Caco-2 (cell line): Measurements from ENCODE around the gene CENPV. TPM values are rescaled to one million over a fixed set of nuclear protein-coding genes. Genes with fewer than 3 reads are reported as not detected.

Experiments
- BruUV-seq: library from RNA; stranded (reverse); fragments of 400-500 nt; replicated peaks from 2 replicates; lab custom pipeline; 2021; lab: Mats Ljungman, UMichigan
- CTCF ChIA-PET: fragments of 300-600 bp; sonication (Branson Sonifier 250); formaldehyde crosslinking; loops from one replicate; lab custom pipeline; 2022; ENCODE audit warnings: antibody characterized with exemption; lab: Charles Lee
- POLR2A ChIA-PET: fragments of 300-600 bp; sonication (Branson Sonifier 250); formaldehyde crosslinking; loops from one replicate; lab custom pipeline; 2022; ENCODE audit warnings: antibody characterized with exemption; lab: Charles Lee
- DNase-seq, 2 experiments: peaks; one replicate each; pipeline versions ENCODE4 v3.0.0 to v3.0.0-alpha.2; 2020 to 2022
- H3K27me3 ChIP-seq: replicated peaks from 2 replicates; pipeline ENCODE4 v1.6.0; 2011; ENCODE audit warnings: low read length; ENCODE audit not compliant: control insufficient read depth, insufficient read depth
- H3K36me3 ChIP-seq: 2 replicates; pipeline ENCODE4 v1.5.1; 2011; ENCODE audit warnings: low read length; ENCODE audit not compliant: control insufficient read depth, insufficient read depth
- H3K4me1 ChIP-seq: fragments of 250-450 bp; sonication (Bioruptor Pico); 2 replicates; pipeline ENCODE4 v1.5.1; 2020; ENCODE audit warnings: mild to moderate bottlenecking
- H3K4me3 ChIP-seq: 2 replicates; pipeline ENCODE4 v1.5.1; 2011; ENCODE audit warnings: low read depth, mild to moderate bottlenecking, control low read depth, low read length
- H3K9me3 ChIP-seq: fragments of 250-450 bp; sonication (Bioruptor Pico); 2 replicates; pipeline ENCODE4 v1.5.1; 2020; ENCODE audit warnings: mild to moderate bottlenecking, moderate library complexity
- H3K27ac Mint-ChIP-seq: one replicate; pipeline ENCODE4 v1.8.0; 2022; ENCODE audit warnings: mixed read lengths; ENCODE audit not compliant: unreplicated experiment
- H3K27me3 Mint-ChIP-seq: one replicate; pipeline ENCODE4 v1.8.0; 2022; ENCODE audit warnings: mixed read lengths; ENCODE audit not compliant: insufficient read depth, unreplicated experiment
- H3K36me3 Mint-ChIP-seq: one replicate; pipeline ENCODE4 v1.8.0; 2022; ENCODE audit warnings: mild to moderate bottlenecking, mixed read lengths; ENCODE audit not compliant: insufficient read depth, unreplicated experiment
- H3K4me1 Mint-ChIP-seq: one replicate; pipeline ENCODE4 v1.8.0; 2022; ENCODE audit warnings: low read depth, mixed read lengths; ENCODE audit not compliant: unreplicated experiment
- H3K4me3 Mint-ChIP-seq: one replicate; pipeline ENCODE4 v1.8.0; 2022; ENCODE audit warnings: mild to moderate bottlenecking, moderate library complexity, mixed read lengths; ENCODE audit not compliant: unreplicated experiment
- H3K9me3 Mint-ChIP-seq: one replicate; pipeline ENCODE4 v1.8.0; 2022; ENCODE audit warnings: mixed read lengths; ENCODE audit not compliant: unreplicated experiment
- CTCF ChIP-seq, 2 experiments: fragments of 200-600 bp in 1 of 2; IDR thresholded peaks; 1 replicate in 1 of 2; 2 replicates in 1 of 2; pipeline versions ENCODE4 v1.5.1 to v1.8.0; 2011 to 2022; ENCODE audit warnings: antibody characterized with exemption in 1 of 2, control low read depth in 1 of 2, inconsistent platforms in 1 of 2, low read depth in 1 of 2, low read length in 1 of 2, mild to moderate bottlenecking in 1 of 2, moderate library complexity in 1 of 2; ENCODE audit not compliant: insufficient read depth in 1 of 2, severe bottlenecking in 1 of 2, unreplicated experiment in 1 of 2
- intact Hi-C: fragments of 100-400 bp; cut with micrococcal nuclease; formaldehyde crosslinking; loops from one replicate; pipeline ENCODE4 v1.10.0; 2022; ENCODE audit not compliant: unreplicated experiment
- total RNA-seq: library from RNA; stranded (reverse); gene quantifications from 2 replicates; pipeline ENCODE4 v1.2.3, GENCODE V29; 2022

Gene CENPV
- total RNA-seq, 1 experiment from 2014 or later = 92.8 TPM

- POLR2A ChIA-PET = interaction anchor here (2.4 to 2.8 kb wide), 2 partner anchors 29 to 86 kb away, joined by 12 to 15 read pairs; partner anchors contain the start of gene UBB
Observed at GRCh38 chr17:16352303-16352666, 984 bp downstream of the CENPV start.

GRCh38 chr17:16351831-16352230 is 1.4 kb downstream of the CENPV start:
- POLR2A ChIA-PET = interaction anchor here (2.4 to 2.8 kb wide), 2 partner anchors 29 to 87 kb away, joined by 12 to 15 read pairs; partner anchors contain the start of gene UBB

More at GRCh38 chr17:16352303-16352666, 984 bp downstream of the CENPV start:
- no TSS peak for BruUV-seq
- Mint-ChIP-seq H3K4me1 (no peaks in the 10 kb centered on the region), H3K9me3 (no peaks in the 10 kb centered on the region), H3K27me3 (no peaks in the 10 kb centered on the region), H3K27ac (peak overlapping the region; percentile 88), H3K36me3 (peaks cover 20% of the 10 kb centered on the region), H3K4me3 (peak overlapping the region; percentile 93)
- TF ChIP-seq CTCF (IDR thresholded peaks at IDR 0.05; ENCODE audit: insufficient read depth in 1 of 2, low read depth in 1 of 2, low read length in 1 of 2, severe bottlenecking in 1 of 2, unreplicated experiment in 1 of 2) = no peak
- Histone ChIP-seq H3K36me3 (no peaks in the 10 kb centered on the region), H3K27me3 (no peaks in the 10 kb centered on the region), H3K4me3 (peak overlapping the region; percentile 55), H3K4me1 (peaks cover 7% of the 10 kb centered on the region; the same call in 1 of the 2 replicates), H3K9me3 (0 out of 2 replicates have a peak, but pooled peaks cover 4% of the 10 kb centered on the region)
- CTCF ChIA-PET = interaction anchor here (1.1 to 3.0 kb wide), 2 partner anchors 11 to 12 kb away, joined by 5 to 17 read pairs; no protein-coding TSS in a partner anchor
- DNase-seq = peak; percentile 53 to 54
- intact Hi-C loops = loop anchor here (2.0 kb wide), 1 partner anchor 65 kb away; no protein-coding TSS in a partner anchor

GRCh38 chr17:16349431-16349830 is 3.8 kb downstream of the CENPV start:
- H3K27me3 ChIP-seq = no peaks in the 10 kb centered on the region
- Mint-ChIP-seq H3K27ac (no peak overlapping the region), H3K4me1 (no peaks in the 10 kb centered on the region), H3K27me3 (no peaks in the 10 kb centered on the region), H3K36me3 (peaks cover 32% of the 10 kb centered on the region), H3K4me3 (no peak overlapping the region), H3K9me3 (no peaks in the 10 kb centered on the region)
- no TSS peak for BruUV-seq
- no peak for DNase-seq
- intact Hi-C loops = no loop called here
- H3K36me3 ChIP-seq = no peaks in the 10 kb centered on the region
- ChIA-PET CTCF (no interaction called here), POLR2A (no interaction called here)
- peaks cover 7% of the 10 kb centered on the region; the same call in 1 of the 2 replicates for H3K4me1 ChIP-seq
- TF ChIP-seq CTCF (IDR thresholded peaks at IDR 0.05; ENCODE audit: insufficient read depth in 1 of 2, low read depth in 1 of 2, low read length in 1 of 2, severe bottlenecking in 1 of 2, unreplicated experiment in 1 of 2) = no peak
- no peak overlapping the region for H3K4me3 ChIP-seq
- H3K9me3 ChIP-seq = 0 out of 2 replicates have a peak, but pooled peaks cover 4% of the 10 kb centered on the region

More at GRCh38 chr17:16351831-16352230, 1.4 kb downstream of the CENPV start:
- H3K4me1 ChIP-seq = peaks cover 7% of the 10 kb centered on the region; the same call in 1 of the 2 replicates
- no TSS peak for BruUV-seq
- peak overlapping the region; percentile 55 for H3K4me3 ChIP-seq
- TF ChIP-seq CTCF (IDR thresholded peaks at IDR 0.05; ENCODE audit: insufficient read depth in 1 of 2, low read depth in 1 of 2, low read length in 1 of 2, severe bottlenecking in 1 of 2, unreplicated experiment in 1 of 2) = no peak
- no peaks in the 10 kb centered on the region for H3K27me3 ChIP-seq
- Mint-ChIP-seq H3K9me3 (no peaks in the 10 kb centered on the region), H3K27ac (peak overlapping the region; percentile 88), H3K4me1 (no peaks in the 10 kb centered on the region), H3K4me3 (peak overlapping the region; percentile 93), H3K27me3 (no peaks in the 10 kb centered on the region), H3K36me3 (peaks cover 24% of the 10 kb centered on the region)
- H3K9me3 ChIP-seq = 0 out of 2 replicates have a peak, but pooled peaks cover 4% of the 10 kb centered on the region
- intact Hi-C loops = loop anchor here (2.0 kb wide), 1 partner anchor 65 kb away; no protein-coding TSS in a partner anchor
- H3K36me3 ChIP-seq = no peaks in the 10 kb centered on the region
- DNase-seq = no peak
- CTCF ChIA-PET = interaction anchor here (3.0 kb wide), 1 partner anchor 12 kb away, joined by 17 read pairs; no protein-coding TSS in a partner anchor
